B cell (primary cell): Measurements from ENCODE around the gene RTN4. TPM values are rescaled to one million over a fixed set of nuclear protein-coding genes. Genes with fewer than 3 reads are reported as not detected.

Experiments used
- ATAC-seq: fragments of 200-7000 bp; cut with Tn5 transposase; one replicate; pipeline ENCODE4 v1.10.0; 2021; ENCODE audit warnings: low read depth, mild to moderate bottlenecking, moderate number of reproducible peaks, moderate library complexity
- CTCF ChIA-PET: fragments of 350-600 bp; sonication (Branson Sonifier 250); formaldehyde crosslinking; loops from one replicate; lab custom pipeline; 2021; ENCODE audit warnings: antibody characterized with exemption, inconsistent platforms; lab: Charles Lee
- POLR2A ChIA-PET: fragments of 350-600 bp; sonication (Branson Sonifier 250); formaldehyde crosslinking; loops from one replicate; lab custom pipeline; 2021; ENCODE audit warnings: antibody characterized with exemption; lab: Charles Lee
- DNase-seq: peaks from one replicate; pipeline ENCODE4 v3.0.0; 2013
- H2AFZ ChIP-seq: 2 replicates; pipeline ENCODE4 v1.6.1; 2012; ENCODE audit warnings: mild to moderate bottlenecking, low read depth, low read length; ENCODE audit not compliant: insufficient read depth, poor library complexity, severe bottlenecking
- H3K27ac ChIP-seq, 2 donors: 1 replicate in 1 of 2; 2 replicates in 1 of 2; pipeline ENCODE4 v1.5.1; 2012 to 2013; ENCODE audit warnings: low read length in 2 of 2, mild to moderate bottlenecking in 2 of 2, moderate library complexity in 1 of 2
- H3K27me3 ChIP-seq, 4 experiments: fragments of 200-600 bp in 1 of 4; sonication (generic) in 1 of 4; replicated peaks in 1 of 4; 1 replicate in 2 of 4; 2 replicates in 2 of 4; pipeline versions ENCODE4 v1.6.1 to v1.7.0; 2013 to 2016; ENCODE audit warnings: low read length in 3 of 4, mild to moderate bottlenecking in 2 of 4, mixed read lengths in 1 of 4, moderate library complexity in 1 of 4; ENCODE audit not compliant: insufficient read depth in 4 of 4, control insufficient read depth in 3 of 4; ENCODE audit errors: control extremely low read depth in 1 of 4
- H3K36me3 ChIP-seq, 2 experiments: replicated peaks in 1 of 2; 1 replicate in 1 of 2; 2 replicates in 1 of 2; pipeline versions ENCODE4 v1.6.1 to v1.7.1; 2013; ENCODE audit warnings: low read length in 1 of 2; ENCODE audit not compliant: insufficient read depth in 2 of 2, control insufficient read depth in 1 of 2; ENCODE audit errors: control extremely low read depth in 1 of 2, extremely low read depth in 1 of 2
- H3K4me1 ChIP-seq, 2 donors: fragments of 200-600 bp in 1 of 2; sonication (generic) in 1 of 2; 1 replicate in 1 of 2; 2 replicates in 1 of 2; pipeline versions ENCODE4 v1.5.1 to v1.6.1; 2013 to 2017; ENCODE audit warnings: low read length in 2 of 2; ENCODE audit not compliant: control insufficient read depth in 2 of 2, insufficient read depth in 2 of 2
- H3K4me2 ChIP-seq: replicated peaks from 2 replicates; pipeline ENCODE3; 2012; ENCODE audit warnings: mild to moderate bottlenecking, low read depth, low read length; ENCODE audit not compliant: poor library complexity, severe bottlenecking
- H3K4me3 ChIP-seq, 5 experiments: fragments of 200-600 bp in 1 of 5; sonication (generic) in 1 of 5; 1 replicate in 3 of 5; 2 replicates in 2 of 5; pipeline versions ENCODE4 v1.5.1 to v1.7.0; 2011 to 2016; ENCODE audit warnings: low read length in 4 of 5, mild to moderate bottlenecking in 4 of 5, low read depth in 2 of 5, control low read depth in 1 of 5, moderate library complexity in 1 of 5; ENCODE audit not compliant: insufficient read depth in 1 of 5; ENCODE audit errors: control extremely low read depth in 1 of 5, extremely low read depth in 1 of 5
- H3K79me2 ChIP-seq: fragments of 200-600 bp; sonication (generic); one replicate; pipeline ENCODE4 v1.6.0; 2016; ENCODE audit warnings: low read length; ENCODE audit not compliant: control insufficient read depth, insufficient read depth
- H3K9ac ChIP-seq: fragments of 200-600 bp; sonication (generic); 2 replicates; pipeline ENCODE4 v1.6.1; 2017; ENCODE audit warnings: mild to moderate bottlenecking, low read length, moderate library complexity
- H3K9me3 ChIP-seq, 3 donors: one replicate each; pipeline versions ENCODE4 v1.6.1 to v1.7.1; 2013; ENCODE audit warnings: low read length in 2 of 3; ENCODE audit not compliant: control insufficient read depth in 2 of 3, insufficient read depth in 1 of 3; ENCODE audit errors: control extremely low read depth in 1 of 3
- H4K20me1 ChIP-seq: 2 replicates; pipeline ENCODE4 v1.6.0; 2012; ENCODE audit warnings: mild to moderate bottlenecking, low read length; ENCODE audit not compliant: insufficient read depth, control insufficient read depth, poor library complexity, severe bottlenecking
- H3K27ac Mint-ChIP-seq: one replicate; pipeline ENCODE4 v1.8.0; 2021; ENCODE audit warnings: mixed read lengths
- H3K27me3 Mint-ChIP-seq: one replicate; pipeline ENCODE4 v1.8.0; 2021; ENCODE audit warnings: mixed read lengths
- H3K4me1 Mint-ChIP-seq: one replicate; pipeline ENCODE4 v1.8.0; 2021; ENCODE audit warnings: mixed read lengths
- H3K4me3 Mint-ChIP-seq: one replicate; pipeline ENCODE4 v1.8.0; 2021; ENCODE audit warnings: mixed read lengths
- H3K9me3 Mint-ChIP-seq: one replicate; pipeline ENCODE4 v1.8.0; 2022; ENCODE audit warnings: mixed read lengths; ENCODE audit not compliant: insufficient read depth
- EZH2 ChIP-seq: IDR thresholded peaks from 2 replicates; pipeline ENCODE4 v1.6.1; 2012; ENCODE audit warnings: borderline replicate concordance, low read depth, mild to moderate bottlenecking, moderate library complexity, low read length; ENCODE audit not compliant: insufficient read depth, poor library complexity, severe bottlenecking
- WGBS: methylation state at CpG from one replicate; pipeline ENCODE4 v1.1.5; 2013; ENCODE audit warnings: missing lambda C conversion rate; ENCODE audit not compliant: insufficient coverage; 5-methylcytosine and 5-hydroxymethylcytosine counted together
- intact Hi-C: fragments of 100-400 bp; cut with micrococcal nuclease; formaldehyde crosslinking; loops from one replicate; pipeline ENCODE4 v1.10.0; 2022
- polyA plus RNA-seq: library from polyadenylated mRNA; depleted of rRNA; stranded (reverse); fragments of >200 nt; gene quantifications from 2 replicates; pipeline ENCODE4 v1.2.3, GENCODE V29; 2012
- total RNA-seq, 2 donors: library from RNA; stranded (reverse); fragments of 120-200 nt in 1 of 2; gene quantifications; 1 replicate in 1 of 2; 2 replicates in 1 of 2; pipeline versions ENCODE4 v1.2.3 to v1.2.4, GENCODE V29; 2013 to 2022
- TF ChIP-seq, protein P1 (sequence below): fragments of 200-600 bp; IDR thresholded peaks from one replicate; pipeline ENCODE4 v1.8.0; 2022; ENCODE audit warnings: antibody characterized with exemption, mild to moderate bottlenecking

Gene RTN4
- total and polyA plus RNA-seq, 2 donors (not counting 1 experiment from before 2014, with no cell fraction given): 30.8 to 65.9 TPM

DNA sequence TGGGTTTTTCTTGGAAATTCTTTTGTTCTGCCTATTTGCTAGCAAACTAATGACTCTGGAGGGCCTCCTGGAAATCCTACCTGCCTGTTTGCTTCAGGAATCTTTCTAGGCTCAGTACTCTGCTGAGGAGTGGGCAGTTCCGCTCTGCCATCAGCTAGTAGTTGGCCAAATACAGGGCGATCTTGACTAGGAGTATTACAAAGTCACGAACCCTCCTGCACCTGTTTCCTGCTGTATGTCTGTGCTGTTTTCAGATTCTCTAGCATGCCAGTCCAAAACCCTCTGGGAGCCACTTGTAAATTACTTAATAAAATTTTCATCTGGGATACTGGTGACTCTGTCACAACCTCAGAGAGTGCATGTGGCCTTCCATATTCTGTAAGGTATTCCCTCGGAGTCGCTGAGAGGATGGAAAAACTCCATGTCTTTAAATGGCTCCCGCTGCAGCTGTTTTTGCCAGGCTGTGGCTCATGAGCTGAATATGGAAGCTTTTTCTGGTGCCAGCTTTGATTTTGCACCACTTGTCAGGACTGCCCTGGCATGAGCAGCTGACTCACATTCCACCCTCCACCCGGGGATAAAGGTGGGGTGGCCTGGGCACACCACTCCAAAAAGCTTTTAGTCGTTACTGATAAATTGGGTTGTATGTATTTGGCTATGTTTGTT lies 123.0 kb downstream of the RTN4 start:
- ChIA-PET CTCF (interaction anchor here (0.5 kb wide), 1 partner anchor 436 kb away, joined by 3 read pairs; no protein-coding TSS in a partner anchor), POLR2A (no interaction called here)
- Mint-ChIP-seq H3K4me3 (no peak overlapping the region), H3K9me3 (no peaks in the 10 kb centered on the region), H3K27me3 (no peaks in the 10 kb centered on the region), H3K27ac (no peak overlapping the region), H3K4me1 (no peaks in the 10 kb centered on the region)
- intact Hi-C loops: no loop called here
- no peaks in the 10 kb centered on the region for H3K36me3 ChIP-seq
- WGBS: 77% methylated on average over 6 of the region's 8 CpGs
- no peak overlapping the region for H3K4me2 ChIP-seq
- no peak overlapping the region for H3K27ac ChIP-seq
- no peaks in the 10 kb centered on the region for H3K4me1 ChIP-seq
- DNase-seq (no peak), ATAC-seq (no peak)
- no peak overlapping the region for H3K9ac ChIP-seq
- H3K79me2 ChIP-seq: no peaks in the 10 kb centered on the region
- TF ChIP-seq, protein P1, sequence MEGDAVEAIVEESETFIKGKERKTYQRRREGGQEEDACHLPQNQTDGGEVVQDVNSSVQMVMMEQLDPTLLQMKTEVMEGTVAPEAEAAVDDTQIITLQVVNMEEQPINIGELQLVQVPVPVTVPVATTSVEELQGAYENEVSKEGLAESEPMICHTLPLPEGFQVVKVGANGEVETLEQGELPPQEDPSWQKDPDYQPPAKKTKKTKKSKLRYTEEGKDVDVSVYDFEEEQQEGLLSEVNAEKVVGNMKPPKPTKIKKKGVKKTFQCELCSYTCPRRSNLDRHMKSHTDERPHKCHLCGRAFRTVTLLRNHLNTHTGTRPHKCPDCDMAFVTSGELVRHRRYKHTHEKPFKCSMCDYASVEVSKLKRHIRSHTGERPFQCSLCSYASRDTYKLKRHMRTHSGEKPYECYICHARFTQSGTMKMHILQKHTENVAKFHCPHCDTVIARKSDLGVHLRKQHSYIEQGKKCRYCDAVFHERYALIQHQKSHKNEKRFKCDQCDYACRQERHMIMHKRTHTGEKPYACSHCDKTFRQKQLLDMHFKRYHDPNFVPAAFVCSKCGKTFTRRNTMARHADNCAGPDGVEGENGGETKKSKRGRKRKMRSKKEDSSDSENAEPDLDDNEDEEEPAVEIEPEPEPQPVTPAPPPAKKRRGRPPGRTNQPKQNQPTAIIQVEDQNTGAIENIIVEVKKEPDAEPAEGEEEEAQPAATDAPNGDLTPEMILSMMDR: no peak
- no peak for TF ChIP-seq EZH2
- H4K20me1 ChIP-seq: no peaks in the 10 kb centered on the region
- no peak overlapping the region for H3K4me3 ChIP-seq
- no peak overlapping the region for H2AFZ ChIP-seq
- H3K9me3 ChIP-seq: no peaks in the 10 kb centered on the region
- H3K27me3 ChIP-seq: peaks cover 0 to 3% (median 0%) of the 10 kb centered on the region in 4 experiments

DNA sequence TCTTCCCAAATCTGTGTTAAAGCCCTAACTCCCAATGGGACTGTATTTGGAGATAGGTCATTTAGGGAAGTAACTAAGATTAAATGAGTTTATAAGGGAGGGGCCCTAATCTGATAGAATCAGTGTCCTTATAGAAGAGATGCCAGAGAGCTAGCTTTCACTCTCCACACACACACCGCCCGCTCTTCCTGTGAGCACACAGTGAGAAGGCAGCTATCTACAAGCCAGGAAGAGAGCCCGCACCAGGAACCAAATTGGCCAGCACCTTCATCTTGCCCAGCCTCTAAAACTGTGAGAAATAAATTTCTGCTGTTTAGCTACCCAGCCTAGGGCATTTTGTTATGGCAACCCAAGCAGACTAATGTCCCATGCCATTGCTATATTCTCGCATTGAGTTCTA lies 125.2 kb downstream of the RTN4 start:
- POLR2A ChIA-PET: no interaction called here
- H3K9ac ChIP-seq: no peak overlapping the region
- no peaks in the 10 kb centered on the region for H3K79me2 ChIP-seq
- TF ChIP-seq, protein P1: no peak
- no peak for TF ChIP-seq EZH2
- ATAC-seq (no peak), DNase-seq (no peak)
- H3K4me1 ChIP-seq: no peaks in the 10 kb centered on the region
- H3K27ac ChIP-seq: no peak overlapping the region
- H3K4me2 ChIP-seq: no peak overlapping the region
- Mint-ChIP-seq H3K4me3 (no peak overlapping the region), H3K4me1 (no peaks in the 10 kb centered on the region), H3K27ac (no peak overlapping the region), H3K27me3 (no peaks in the 10 kb centered on the region), H3K9me3 (peaks cover 3% of the 10 kb centered on the region)
- H4K20me1 ChIP-seq: no peaks in the 10 kb centered on the region
- 100% methylated on average over 1 of the region's 4 CpGs for WGBS
- CTCF ChIA-PET: no interaction called here
- intact Hi-C loops: no loop called here
- H2AFZ ChIP-seq: no peak overlapping the region
- H3K27me3 ChIP-seq: peaks cover 0 to 3% (median 0%) of the 10 kb centered on the region in 4 experiments
- H3K36me3 ChIP-seq: no peaks in the 10 kb centered on the region
- no peaks in the 10 kb centered on the region for H3K9me3 ChIP-seq
- H3K4me3 ChIP-seq: no peak overlapping the region
